Gastroesophageal sphincter (tissue), 3 donors: Measurements from ENCODE around the gene LDLRAD4.

ENCODE experiments used
- POLR2AphosphoS5 ChIP-seq: sonication (generic); formaldehyde crosslinking; IDR thresholded peaks from one replicate; pipeline ENCODE4 v1.6.1; 2017; ENCODE audit warnings: antibody characterized with exemption
- TF ChIP-seq, protein P1 (sequence below), 4 experiments: fragments of 200-600 bp in 2 of 4; fragments of 450-650 bp in 2 of 4; sonication (generic) in 1 of 4; IDR thresholded peaks; one replicate each; pipeline ENCODE4 v1.5.1; 2017 to 2019; ENCODE audit warnings: antibody characterized with exemption in 4 of 4, mild to moderate bottlenecking in 2 of 4, moderate library complexity in 2 of 4

DNA sequence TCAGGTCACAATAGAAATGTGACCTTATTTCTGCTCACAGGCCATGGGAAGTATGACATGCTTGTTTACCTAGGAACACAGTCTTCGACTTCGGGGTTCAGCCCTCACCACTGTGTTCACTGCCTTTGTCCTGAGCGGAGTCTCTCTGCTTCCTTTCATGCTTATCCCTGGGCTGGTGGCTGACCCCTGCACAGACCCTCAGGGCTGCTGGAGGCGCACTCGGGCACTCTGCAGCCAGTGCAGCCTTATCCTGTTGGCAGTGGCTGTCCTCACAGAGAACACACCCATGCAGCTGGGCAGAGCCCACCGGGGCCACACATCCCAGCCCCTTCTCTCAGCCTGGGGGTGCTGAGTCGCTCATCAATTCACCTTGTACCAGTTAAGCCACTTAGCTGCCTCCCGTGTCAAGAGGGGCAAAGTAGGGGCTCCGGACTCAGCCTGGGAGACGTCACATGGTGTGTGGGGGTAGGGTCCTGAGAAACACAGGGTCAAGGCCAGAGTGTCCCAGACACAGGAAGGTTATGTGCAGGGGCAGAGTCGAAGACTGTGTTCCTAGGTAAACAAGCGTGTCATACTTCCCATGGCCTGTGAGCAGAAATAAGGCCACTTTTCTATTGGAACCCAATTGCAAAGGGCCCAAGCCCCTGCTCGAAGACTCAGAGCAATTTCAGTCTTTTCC is 400.3 kb downstream of the LDLRAD4 start:
- TF ChIP-seq, protein P1, sequence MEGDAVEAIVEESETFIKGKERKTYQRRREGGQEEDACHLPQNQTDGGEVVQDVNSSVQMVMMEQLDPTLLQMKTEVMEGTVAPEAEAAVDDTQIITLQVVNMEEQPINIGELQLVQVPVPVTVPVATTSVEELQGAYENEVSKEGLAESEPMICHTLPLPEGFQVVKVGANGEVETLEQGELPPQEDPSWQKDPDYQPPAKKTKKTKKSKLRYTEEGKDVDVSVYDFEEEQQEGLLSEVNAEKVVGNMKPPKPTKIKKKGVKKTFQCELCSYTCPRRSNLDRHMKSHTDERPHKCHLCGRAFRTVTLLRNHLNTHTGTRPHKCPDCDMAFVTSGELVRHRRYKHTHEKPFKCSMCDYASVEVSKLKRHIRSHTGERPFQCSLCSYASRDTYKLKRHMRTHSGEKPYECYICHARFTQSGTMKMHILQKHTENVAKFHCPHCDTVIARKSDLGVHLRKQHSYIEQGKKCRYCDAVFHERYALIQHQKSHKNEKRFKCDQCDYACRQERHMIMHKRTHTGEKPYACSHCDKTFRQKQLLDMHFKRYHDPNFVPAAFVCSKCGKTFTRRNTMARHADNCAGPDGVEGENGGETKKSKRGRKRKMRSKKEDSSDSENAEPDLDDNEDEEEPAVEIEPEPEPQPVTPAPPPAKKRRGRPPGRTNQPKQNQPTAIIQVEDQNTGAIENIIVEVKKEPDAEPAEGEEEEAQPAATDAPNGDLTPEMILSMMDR (IDR thresholded peaks at IDR 0.05), result no peak
- no peak for TF ChIP-seq POLR2AphosphoS5
